T-helper 9 cell (primary cell): ENCODE measurements around the gene MKRN1.
"Not testable (repeated sequence)": the region's sequence is repeated elsewhere in the genome, so short reads cannot be mapped to it uniquely, and the experiment has no call there.

Source experiments
- DNase-seq: peaks from one replicate; pipeline ENCODE4 v3.0.0-alpha.2; 2020

MKRN1 gene

DNA sequence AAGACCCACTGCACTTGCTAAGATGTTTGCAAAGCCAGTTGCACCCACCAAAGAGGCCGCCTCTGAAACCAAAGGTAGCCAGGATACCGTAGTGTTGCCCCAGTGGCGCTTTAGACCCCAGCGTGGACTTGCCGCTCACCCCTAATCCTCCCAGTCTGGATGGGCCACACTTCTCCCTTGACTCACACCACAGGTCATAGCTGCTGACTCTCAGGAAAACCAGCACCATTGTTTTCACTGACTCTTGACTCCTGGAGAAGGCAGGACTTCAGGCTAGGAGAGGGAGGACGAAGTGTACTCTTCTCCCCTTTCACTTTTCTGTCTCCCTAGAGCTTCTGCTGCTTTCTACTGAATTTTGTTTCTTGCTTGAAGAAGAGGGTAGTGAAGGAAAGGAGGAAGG lies 53.2 kb downstream of the MKRN1 start:
- DNase-seq, result no peak

DNA sequence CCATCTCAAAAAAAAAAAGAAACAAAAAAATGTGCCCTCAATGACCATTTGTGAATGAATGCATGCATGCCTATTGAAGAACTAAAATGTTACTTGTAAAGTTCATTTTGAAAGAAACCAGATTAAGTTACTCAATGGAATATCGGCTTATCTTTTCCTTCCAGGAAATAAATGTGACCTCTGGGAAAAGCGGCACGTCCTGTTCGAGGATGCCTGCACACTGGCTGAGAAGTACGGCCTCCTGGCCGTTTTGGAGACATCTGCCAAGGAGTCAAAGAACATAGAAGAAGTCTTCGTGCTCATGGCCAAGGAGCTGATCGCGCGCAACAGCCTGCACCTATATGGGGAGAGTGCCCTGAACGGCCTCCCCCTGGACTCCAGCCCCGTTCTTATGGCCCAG lies 53.6 kb downstream of the MKRN1 start:
- no peak for DNase-seq

DNA sequence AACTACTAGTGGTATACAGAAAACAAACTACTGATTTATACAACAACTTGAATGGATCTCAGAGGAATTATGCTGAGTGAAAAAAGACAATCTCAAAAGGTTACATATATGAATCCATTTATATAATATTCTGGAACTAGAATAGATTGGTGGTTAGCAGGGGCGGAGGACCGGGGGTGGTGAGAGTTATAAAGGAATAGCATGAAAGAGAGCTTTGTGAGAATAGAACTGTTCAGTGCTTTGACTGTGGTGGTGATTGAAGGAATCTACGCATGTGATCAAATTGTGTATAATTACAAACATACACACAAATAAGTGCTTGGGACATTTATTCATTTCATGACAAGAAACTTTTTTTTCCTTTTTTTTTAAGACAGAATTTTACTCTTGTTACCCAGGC lies 55.8 kb downstream of the MKRN1 start:
- DNase-seq, result no peak

DNA sequence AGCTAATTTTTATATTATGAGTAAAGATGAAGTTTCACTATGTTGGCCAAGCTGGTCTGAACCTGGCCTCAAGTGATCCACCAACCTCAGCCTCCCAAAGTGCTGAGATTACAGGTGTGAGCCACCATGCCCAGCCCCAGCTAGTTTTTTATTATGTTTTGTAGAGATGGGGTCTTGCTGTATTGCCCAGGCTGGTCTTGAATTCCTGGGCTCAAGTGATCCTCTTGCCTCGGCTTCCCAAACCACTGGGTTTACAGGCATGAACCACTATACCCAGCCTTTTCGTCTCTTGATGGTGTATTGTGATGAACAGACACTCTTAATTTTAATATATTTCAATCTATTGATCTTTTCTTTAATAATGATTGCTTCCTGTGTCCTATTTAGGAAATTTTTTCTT lies 57.8 kb downstream of the MKRN1 start:
- DNase-seq, result no peak

DNA sequence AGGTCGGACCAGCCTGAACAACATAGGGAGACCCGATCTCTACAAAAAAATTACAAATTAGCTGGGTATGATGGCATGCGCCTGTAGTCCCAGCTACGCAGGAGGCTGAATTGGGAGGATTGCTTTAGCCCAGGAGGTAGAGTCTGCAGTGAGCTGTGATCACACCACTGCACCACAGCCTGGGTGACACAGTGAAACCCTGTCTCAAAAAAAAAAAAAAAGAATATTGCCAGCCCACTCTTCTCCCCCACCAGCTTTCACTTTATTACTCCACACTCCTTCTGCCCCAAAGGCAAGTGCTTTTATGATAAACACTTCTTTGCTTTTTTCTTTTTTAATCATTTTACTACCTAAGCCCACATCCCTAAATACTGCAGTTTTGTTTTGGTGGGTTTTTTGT lies 60.7 kb downstream of the MKRN1 start:
- DNase-seq, result no peak

DNA sequence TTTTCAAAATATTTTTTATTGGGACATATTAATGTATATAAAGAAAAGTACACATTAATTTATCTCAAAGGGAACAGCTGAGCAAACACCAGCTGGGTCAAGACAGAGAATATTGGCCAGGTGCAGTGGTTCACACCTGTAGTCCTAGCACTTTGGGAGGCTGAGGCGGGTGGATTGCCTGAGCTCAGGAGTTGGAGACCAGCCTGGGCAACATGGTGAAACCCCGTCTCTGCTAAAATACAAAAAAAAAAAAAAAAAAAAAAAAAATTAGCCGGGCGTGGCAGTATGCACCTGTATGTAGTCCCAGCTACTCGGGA lies 61.2 kb downstream of the MKRN1 start:
- DNase-seq, result not testable (repeated sequence)

DNA sequence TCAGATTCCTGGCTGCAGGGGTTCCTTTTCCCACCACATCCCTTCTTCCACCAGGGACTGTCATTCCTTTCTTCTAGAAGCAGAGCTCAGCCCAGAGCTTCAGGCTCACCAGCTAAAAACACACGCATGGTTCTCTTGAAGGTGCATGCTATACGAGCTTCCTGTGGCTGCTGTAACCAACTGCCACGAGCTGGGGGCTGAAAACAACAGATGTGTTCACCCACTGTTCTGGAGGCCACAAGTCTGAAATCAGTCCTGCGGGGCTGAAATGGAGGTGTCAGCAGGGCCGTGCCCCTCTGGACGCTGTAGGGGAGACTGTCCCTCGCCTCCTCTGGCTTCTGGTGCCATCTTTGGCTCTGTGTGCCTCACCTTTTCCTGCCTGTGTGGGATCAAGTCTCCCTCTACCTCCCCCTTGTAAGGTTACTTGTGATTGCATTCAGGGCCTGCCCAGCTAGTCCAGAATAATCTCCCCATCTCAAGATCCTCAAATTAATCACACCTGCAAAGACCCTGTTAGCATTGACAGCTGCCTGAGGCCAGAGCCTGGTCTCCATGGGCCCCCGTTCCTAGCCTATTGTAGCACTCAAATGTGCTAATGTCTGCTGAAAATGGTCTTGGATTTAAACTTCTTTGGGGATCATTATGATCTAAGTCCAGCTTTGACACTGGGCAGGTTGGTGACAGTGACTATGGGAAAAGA lies 61.7 kb downstream of the MKRN1 start:
- DNase-seq, result no peak

DNA sequence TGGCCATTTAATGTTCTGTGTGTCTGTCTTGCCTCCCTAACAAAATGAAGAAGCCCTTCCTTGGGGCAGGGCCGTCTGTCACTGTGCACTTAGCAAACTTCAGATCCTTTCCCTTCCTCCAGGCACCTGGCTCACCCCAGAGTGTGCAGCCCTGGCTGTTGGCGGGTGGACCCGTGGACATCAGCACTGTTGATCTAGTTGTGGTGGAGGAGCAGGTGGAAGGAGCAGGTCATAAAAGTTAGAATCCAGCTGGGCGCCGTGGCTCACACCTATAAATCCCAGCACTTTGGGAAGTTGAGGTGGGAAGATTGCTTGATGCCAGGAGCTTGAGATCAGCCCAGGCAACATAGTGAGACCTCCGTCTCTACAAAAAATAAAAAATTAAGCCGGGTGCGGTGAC lies 62.7 kb downstream of the MKRN1 start:
- DNase-seq, result no peak

DNA sequence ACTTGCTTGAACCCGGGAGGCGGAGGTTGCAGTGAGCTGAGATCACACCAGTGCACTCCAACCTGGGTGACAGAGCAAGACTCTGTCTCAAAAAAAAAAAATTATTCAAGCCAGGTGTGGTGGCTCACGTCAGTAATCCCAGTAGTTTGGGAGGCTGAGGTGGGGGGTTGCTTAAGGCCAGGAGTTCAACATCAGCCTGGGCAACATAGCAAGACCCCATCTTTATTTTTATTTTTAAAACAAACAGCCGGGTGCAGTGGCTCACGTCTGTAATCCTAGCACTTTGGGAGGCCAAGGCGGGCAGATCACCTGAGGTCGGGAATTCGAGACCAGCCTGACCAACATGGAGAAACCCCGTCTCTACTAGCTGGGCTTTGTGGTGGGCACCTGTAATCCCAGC lies 63.5 kb downstream of the MKRN1 start:
- not testable (repeated sequence) for DNase-seq

DNA sequence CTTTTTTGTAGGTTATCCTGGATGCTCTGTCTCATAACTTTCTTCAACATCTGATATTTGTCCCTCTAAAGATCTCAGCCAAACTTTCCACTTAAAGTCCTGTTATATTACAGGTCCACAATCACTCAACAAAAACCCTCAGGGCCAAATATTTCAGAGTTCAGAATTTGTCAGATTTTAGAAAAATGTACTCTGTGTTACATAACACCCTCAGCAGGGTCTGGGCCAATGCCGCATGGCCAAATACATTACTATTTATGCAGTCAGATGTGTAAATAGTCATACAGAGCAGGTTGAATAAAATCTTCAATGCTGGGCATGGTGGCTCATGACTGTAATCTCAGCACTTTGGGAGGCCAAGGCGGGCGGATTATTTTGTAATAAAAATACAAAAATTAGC lies 63.9 kb downstream of the MKRN1 start:
- DNase-seq, result no peak

DNA sequence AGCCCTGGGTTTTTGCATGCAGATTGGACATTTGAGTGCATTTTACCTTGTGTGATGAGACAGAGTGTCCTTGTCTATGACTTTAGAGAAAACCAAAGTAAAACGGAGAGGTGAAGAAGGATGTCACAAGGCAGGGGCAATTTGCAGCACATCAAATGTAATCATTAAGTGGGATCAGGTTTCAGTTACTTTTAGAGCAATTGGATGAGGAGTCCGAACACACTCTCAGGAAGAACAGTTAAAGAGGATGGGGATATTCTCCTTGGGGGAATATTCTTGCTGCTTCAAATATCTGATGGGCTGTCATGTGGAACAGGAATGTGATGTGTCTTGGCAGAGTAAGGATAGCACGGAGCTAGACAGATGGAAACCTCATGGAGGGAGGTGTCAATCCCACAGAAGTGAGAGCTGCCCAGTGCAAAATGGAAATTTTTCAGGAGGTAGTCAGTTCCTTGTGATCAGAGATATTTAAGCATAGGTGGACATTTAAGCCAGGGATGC lies 74.7 kb downstream of the MKRN1 start:
- DNase-seq, result no peak

DNA sequence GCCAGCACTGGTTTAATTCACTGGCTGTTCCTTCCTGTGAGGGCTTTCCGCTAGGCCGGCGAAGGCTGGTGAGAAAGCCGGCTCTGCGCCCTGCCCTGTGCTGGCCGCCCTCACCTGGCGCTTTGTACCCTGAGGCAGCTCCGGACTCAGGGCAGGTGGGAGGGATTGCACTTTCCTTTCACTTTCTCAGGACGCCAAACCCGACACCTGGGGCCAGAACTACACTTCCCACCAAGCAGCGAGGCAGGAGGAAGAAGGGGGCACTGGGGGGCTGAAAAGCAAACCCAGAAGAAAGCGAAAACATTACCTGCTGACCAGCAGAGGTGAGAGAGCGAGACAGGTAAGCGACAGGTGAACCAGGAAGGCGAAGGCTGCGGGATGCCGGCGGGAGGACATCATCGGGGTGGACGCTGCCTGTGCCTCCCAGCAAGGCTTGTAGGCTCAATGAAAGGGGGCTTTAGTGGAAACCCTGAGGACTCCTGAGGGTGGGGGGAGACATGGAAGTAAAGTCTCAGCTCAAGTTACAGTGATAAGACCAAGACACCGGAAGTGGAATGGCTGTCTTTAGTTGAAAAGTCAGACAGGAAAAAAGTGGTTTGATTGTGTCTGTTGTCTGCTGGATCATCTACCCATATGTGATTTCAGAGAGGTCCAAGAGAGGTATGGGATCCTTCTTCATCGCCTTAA lies 75.3 kb downstream of the MKRN1 start, which contains the start of gene RAB19:
Gene RAB19 (plus strand): TSS at position 181 of the 687 bp plus-strand sequence. CDS start 3,589 bp downstream, outside the sequence.
- DNase-seq, result peak; percentile 22
